Erythroblast (primary cell): ENCODE measurements around the gene PPIL6.

Experiments
- GATA1 ChIP-seq: IDR thresholded peaks from 2 replicates; pipeline ENCODE4 v1.6.1; 2011; ENCODE audit warnings: low read depth, mild to moderate bottlenecking, control low read depth, low read length, moderate library complexity
- POLR2A ChIP-seq: IDR thresholded peaks from 2 replicates; pipeline ENCODE4 v1.6.1; 2011; ENCODE audit warnings: mild to moderate bottlenecking, low read length

- TF ChIP-seq POLR2A (no peak), GATA1 (no peak)
Measured at GRCh38 chr6:109373331-109373730, 67.1 kb downstream of the PPIL6 start.
